GM18499 (cell line): Measurements from ENCODE around the gene AP1G2.
"Not testable (repeated sequence)": the region's sequence is repeated elsewhere in the genome, so short reads cannot be mapped to it uniquely, and the experiment has no call there.

Source experiments
- ATAC-seq: cut with Tn5 transposase; IDR thresholded peaks from one replicate; pipeline ENCODE4 v1.9.1; 2021; ENCODE audit warnings: moderate number of reproducible peaks; ENCODE audit not compliant: insufficient read depth, unreplicated experiment

AP1G2 gene

GRCh38 chr14:23600806-23601205, 33.2 kb upstream of the AP1G2 start:
- no peak for ATAC-seq

GRCh38 chr14:23600322-23600707, 32.7 kb upstream of the AP1G2 start:
- no peak for ATAC-seq

- ATAC-seq = not testable (repeated sequence)
Observed at GRCh38 chr14:23594191-23594590, 26.6 kb upstream of the AP1G2 start.

GRCh38 chr14:23590198-23590597, 22.6 kb upstream of the AP1G2 start:
- ATAC-seq = no peak

GRCh38 chr14:23589606-23590005, 22.0 kb upstream of the AP1G2 start:
- ATAC-seq = no peak

GRCh38 chr14:23588884-23589598, 21.4 kb upstream of the AP1G2 start:
- ATAC-seq = peak; percentile 91

GRCh38 chr14:23584527-23585203, 17.1 kb upstream of the AP1G2 start:
- ATAC-seq = not testable (repeated sequence)

GRCh38 chr14:23583761-23584526, 16.4 kb upstream of the AP1G2 start:
- ATAC-seq = not testable (repeated sequence)

- no peak for ATAC-seq
Observed at GRCh38 chr14:23582906-23583760, 15.5 kb upstream of the AP1G2 start.

- ATAC-seq = no peak
Observed at GRCh38 chr14:23580948-23581281, 13.3 kb upstream of the AP1G2 start.

GRCh38 chr14:23580152-23580926, 12.7 kb upstream of the AP1G2 start:
- ATAC-seq = no peak

GRCh38 chr14:23579739-23580138, 12.1 kb upstream of the AP1G2 start:
- no peak for ATAC-seq

GRCh38 chr14:23579311-23579630, 11.7 kb upstream of the AP1G2 start:
- no peak for ATAC-seq

GRCh38 chr14:23578560-23579310, 11.1 kb upstream of the AP1G2 start, which contains the start of gene JPH4:
Gene JPH4 (minus strand): TSS chr14:23578790. CDS start chr14:23577453, 1,337 bp downstream.
- no peak for ATAC-seq

GRCh38 chr14:23577710-23578392, 10.3 kb upstream of the AP1G2 start:
- no peak for ATAC-seq

GRCh38 chr14:23577004-23577681, 9.6 kb upstream of the AP1G2 start:
- no peak for ATAC-seq

- no peak for ATAC-seq
Observed at GRCh38 chr14:23573384-23574015, 5.9 kb upstream of the AP1G2 start.
